GM12878 (cell line): Measurements from ENCODE around the gene HOXC13. TPM values are rescaled to one million over a fixed set of nuclear protein-coding genes. Genes with fewer than 3 reads are reported as not detected.
A peak's percentile ranks its signal among the peaks of the same experiment; 100 is the strongest.

Experiments used
- BACH1 ChIP-seq: fragments of 450-650 bp; IDR thresholded peaks from 2 replicates; pipeline ENCODE4 v1.6.1; 2017; ENCODE audit warnings: mild to moderate bottlenecking, borderline replicate concordance
- BCL11A ChIP-seq: IDR thresholded peaks from 2 replicates; pipeline ENCODE4 v1.6.1; 2011; ENCODE audit warnings: low read depth, low read length
- CREB1 ChIP-seq: IDR thresholded peaks from 2 replicates; pipeline ENCODE4 v1.6.1; 2012; ENCODE audit warnings: low read depth, mild to moderate bottlenecking, inconsistent platforms
- DPF2 ChIP-seq: fragments of 450-650 bp; IDR thresholded peaks from 2 replicates; pipeline ENCODE4 v1.6.1; 2017; ENCODE audit warnings: mild to moderate bottlenecking
- IKZF2 ChIP-seq, 2 experiments: fragments of 450-650 bp; IDR thresholded peaks; 2 replicates each; pipeline ENCODE4 v1.6.1; 2017; ENCODE audit warnings: mild to moderate bottlenecking in 2 of 2, moderate library complexity in 2 of 2
- IRF3 ChIP-seq: fragments of 450-650 bp; IDR thresholded peaks from 2 replicates; pipeline ENCODE4 v1.6.1; 2014; ENCODE audit warnings: mild to moderate bottlenecking
- JUNB ChIP-seq: IDR thresholded peaks from 2 replicates; pipeline ENCODE4 v1.6.1; 2016; ENCODE audit warnings: antibody characterized with exemption, mild to moderate bottlenecking
- MYC ChIP-seq: IDR thresholded peaks from 2 replicates; pipeline ENCODE4 v1.6.1; 2011; ENCODE audit warnings: mild to moderate bottlenecking, low read length, moderate library complexity, inconsistent platforms; ENCODE audit not compliant: insufficient read depth, insufficient replicate concordance, insufficient read length, severe bottlenecking
- NKRF ChIP-seq: fragments of 450-650 bp; conservative IDR thresholded peaks from 2 replicates; pipeline ENCODE4 v1.6.1; 2017; ENCODE audit warnings: mild to moderate bottlenecking, moderate library complexity
- PKNOX1 ChIP-seq: fragments of 450-650 bp; IDR thresholded peaks from 2 replicates; pipeline ENCODE4 v1.6.1; 2016; ENCODE audit warnings: mild to moderate bottlenecking
- RAD51 ChIP-seq: fragments of 450-650 bp; IDR thresholded peaks from 2 replicates; pipeline ENCODE4 v1.6.1; 2016; ENCODE audit warnings: moderate library complexity, mild to moderate bottlenecking, inconsistent platforms
- RUNX3 ChIP-seq: IDR thresholded peaks from 2 replicates; pipeline ENCODE4 v1.6.1; 2012; ENCODE audit warnings: low read length, inconsistent platforms
- SMAD5 ChIP-seq: IDR thresholded peaks from 2 replicates; pipeline ENCODE4 v1.6.1; 2016; ENCODE audit warnings: antibody characterized with exemption, low read depth
- SRF ChIP-seq, 2 experiments: IDR thresholded peaks; 2 replicates each; pipeline ENCODE4 v1.6.1; 2011; ENCODE audit warnings: low read depth in 2 of 2, low read length in 2 of 2, mild to moderate bottlenecking in 1 of 2, moderate library complexity in 1 of 2
- USF1 ChIP-seq: IDR thresholded peaks from 2 replicates; pipeline ENCODE4 v1.6.1; 2011; ENCODE audit warnings: borderline replicate concordance, low read depth, mild to moderate bottlenecking, moderate library complexity, mixed read lengths, low read length; ENCODE audit not compliant: insufficient read depth; ENCODE audit errors: extremely low read length
- YBX1 ChIP-seq: fragments of 450-650 bp; IDR thresholded peaks from 2 replicates; pipeline ENCODE4 v1.6.1; 2016; ENCODE audit warnings: antibody characterized with exemption
- ZBED1 ChIP-seq: IDR thresholded peaks from 2 replicates; pipeline ENCODE4 v1.6.1; 2016; ENCODE audit warnings: borderline replicate concordance
- ZNF207 ChIP-seq: fragments of 450-650 bp; IDR thresholded peaks from 2 replicates; pipeline ENCODE4 v1.6.1; 2014; ENCODE audit warnings: antibody characterized with exemption, mild to moderate bottlenecking, borderline replicate concordance
- ZNF592 ChIP-seq: fragments of 450-650 bp; IDR thresholded peaks from 2 replicates; pipeline ENCODE4 v1.6.1; 2017; ENCODE audit warnings: mild to moderate bottlenecking, moderate library complexity
- polyA plus RNA-seq, 11 experiments: library from polyadenylated mRNA; depleted of rRNA in 4 of 11; unstranded in 6 of 11; stranded (reverse) in 5 of 11; fragments of >200 nt; fragmentation: Nextera tagmentation in 4 of 11; fragmentation: Illumina TruSeq in 1 of 11; extraction: Ambion mirVana in 4 of 11; extraction: Trizol in 1 of 11; gene quantifications; 1 replicate in 1 of 11; 2 replicates in 10 of 11; pipeline versions ENCODE4 v1.2.1 to v1.2.3, GENCODE V29; 2011 to 2016; ENCODE audit warnings: inconsistent platforms in 2 of 11, missing spikeins in 2 of 11, low read depth in 1 of 11
- total RNA-seq, 4 experiments: library from RNA; depleted of rRNA in 3 of 4; stranded (reverse); fragments of >200 nt in 3 of 4; fragmentation: Illumina TruSeq in 1 of 4; extraction: Trizol in 1 of 4; gene quantifications; 2 replicates each; pipeline versions ENCODE4 v1.2.1 to v1.2.3, GENCODE V29; 2013 to 2021

The HOXC13 gene
- total and polyA plus RNA-seq, 10 of the 15 experiments (the other 5 are each of a cell fraction or from before 2014, with no cell fraction given), result not detected

- TF ChIP-seq MYC, result no peak
- TF ChIP-seq SRF (IDR thresholded peaks at IDR 0.05; ENCODE audit: low read depth in 2 of 2, low read length in 2 of 2), result no peak
- TF ChIP-seq IRF3, result no peak
- TF ChIP-seq YBX1, result no peak
- no peak for TF ChIP-seq IKZF2 (IDR thresholded peaks at IDR 0.05)
- no peak for TF ChIP-seq ZNF592
- TF ChIP-seq USF1, result peak; percentile 79
- no peak for TF ChIP-seq CREB1
- TF ChIP-seq ZBED1, result no peak
- no peak for TF ChIP-seq BCL11A
- peak; percentile 54; the same call in 1 of the 2 replicates for TF ChIP-seq RAD51
- TF ChIP-seq RUNX3, result no peak
- TF ChIP-seq SMAD5, result no peak
- no peak for TF ChIP-seq DPF2
- no peak for TF ChIP-seq BACH1
- TF ChIP-seq NKRF, result no peak
- no peak for TF ChIP-seq PKNOX1
- no peak for TF ChIP-seq ZNF207
- TF ChIP-seq JUNB, result no peak
These were observed at the start of gene HOXC13 (continued) for GRCh38 chr12:53938326-53939140.
